Inferior parietal cortex (tissue), 1 donor: ENCODE results near the gene PLCXD3.
A peak's percentile ranks its signal among the peaks of the same experiment; 100 is the strongest.
"Not testable (repeated sequence)": the region's sequence is repeated elsewhere in the genome, so short reads cannot be mapped to it uniquely, and the experiment has no call there.

Experiments used
- DNase-seq: peaks from one replicate; pipeline ENCODE4 v3.0.0-alpha.2; 2016; ENCODE audit errors: extremely low spot score

PLCXD3 gene

GRCh38 chr5:41349846-41350245 is 160.6 kb downstream of the PLCXD3 start:
- no peak for DNase-seq

DNA sequence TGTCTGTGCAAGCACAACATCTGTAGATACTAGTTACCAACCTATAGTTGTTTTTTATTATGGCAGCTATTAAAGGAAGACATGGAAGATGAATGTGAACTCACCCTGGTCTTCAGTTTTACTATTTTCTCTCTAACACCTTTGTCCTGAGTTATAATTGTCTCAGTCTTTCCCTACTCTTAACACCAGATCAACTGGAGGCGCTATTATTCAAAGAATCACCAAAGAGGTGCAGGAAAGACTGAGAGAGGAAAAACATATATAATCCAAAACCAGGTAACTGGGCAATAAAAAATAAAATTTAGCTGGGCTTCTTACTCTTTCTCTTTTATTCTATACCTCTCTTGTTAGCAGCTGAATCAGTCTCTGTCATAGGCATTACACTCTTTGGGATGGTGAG is 162.8 kb downstream of the PLCXD3 start:
- no peak for DNase-seq

GRCh38 chr5:41346609-41347008 is 163.8 kb downstream of the PLCXD3 start:
- no peak for DNase-seq

- no peak for DNase-seq
Observed at GRCh38 chr5:41345295-41345694, 165.1 kb downstream of the PLCXD3 start.

DNA sequence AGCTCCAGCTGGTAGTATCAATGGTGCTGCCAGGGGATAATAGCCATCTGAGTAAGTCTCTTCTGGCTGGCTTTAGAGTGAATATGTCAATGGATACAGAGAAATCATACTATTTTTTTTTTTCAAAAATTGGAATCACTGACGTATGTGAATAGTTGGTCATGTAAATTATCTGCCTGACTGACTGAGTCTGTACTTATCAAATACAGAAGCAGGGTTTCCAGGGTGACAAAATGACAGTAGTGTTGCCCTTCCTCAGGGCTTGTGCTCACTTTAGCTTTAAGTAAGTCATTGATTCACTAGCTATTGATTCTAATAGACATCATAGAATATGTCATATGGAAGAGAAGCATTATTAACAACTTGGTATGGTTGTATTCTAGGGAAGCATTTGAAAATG is 171.1 kb downstream of the PLCXD3 start:
- no peak for DNase-seq

- DNase-seq: no peak
Observed at GRCh38 chr5:41338136-41338675, 172.2 kb downstream of the PLCXD3 start.

- DNase-seq: no peak
Observed at GRCh38 chr5:41337724-41338123, 172.7 kb downstream of the PLCXD3 start.

DNA sequence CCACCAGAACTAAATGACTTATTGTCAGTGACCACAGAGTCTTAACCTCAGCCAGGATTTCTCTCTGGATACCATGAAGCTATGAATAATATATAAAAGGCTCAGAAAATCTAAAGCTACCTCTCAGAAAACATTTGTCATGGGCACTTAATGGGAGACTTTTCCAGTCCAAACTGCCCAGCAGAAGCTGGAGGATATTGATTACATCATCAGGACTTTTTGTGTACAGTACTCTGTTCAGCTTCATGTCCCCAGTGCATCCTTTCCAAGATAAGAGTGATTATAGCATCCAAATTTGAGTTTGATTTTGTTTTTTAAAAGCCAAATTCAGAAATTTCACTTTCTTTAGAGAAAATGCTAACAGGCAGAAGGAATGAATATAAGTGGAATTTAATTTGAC is 173.2 kb downstream of the PLCXD3 start:
- DNase-seq: no peak

DNA sequence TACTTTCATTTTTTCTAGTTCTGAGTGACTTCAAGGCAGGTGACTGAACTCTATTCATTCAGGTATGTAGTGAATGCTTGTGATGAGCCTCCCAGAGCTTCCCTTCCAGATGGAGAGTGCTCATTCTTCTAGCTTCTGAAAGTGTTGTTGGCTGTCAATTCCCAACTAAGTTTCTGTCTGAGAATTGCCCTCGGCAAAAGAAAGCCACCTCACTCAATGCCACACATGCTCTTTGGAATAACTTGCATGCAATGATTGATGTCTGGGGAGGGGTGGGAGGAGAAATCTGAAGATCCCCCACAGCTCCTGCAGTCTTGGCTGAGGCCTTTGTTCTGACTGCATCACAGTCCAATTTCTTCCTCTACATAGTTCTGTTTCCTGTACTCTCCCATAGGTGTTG is 173.9 kb downstream of the PLCXD3 start:
- no peak for DNase-seq

- no peak for DNase-seq
Observed at GRCh38 chr5:41335596-41336181, 174.7 kb downstream of the PLCXD3 start.

DNA sequence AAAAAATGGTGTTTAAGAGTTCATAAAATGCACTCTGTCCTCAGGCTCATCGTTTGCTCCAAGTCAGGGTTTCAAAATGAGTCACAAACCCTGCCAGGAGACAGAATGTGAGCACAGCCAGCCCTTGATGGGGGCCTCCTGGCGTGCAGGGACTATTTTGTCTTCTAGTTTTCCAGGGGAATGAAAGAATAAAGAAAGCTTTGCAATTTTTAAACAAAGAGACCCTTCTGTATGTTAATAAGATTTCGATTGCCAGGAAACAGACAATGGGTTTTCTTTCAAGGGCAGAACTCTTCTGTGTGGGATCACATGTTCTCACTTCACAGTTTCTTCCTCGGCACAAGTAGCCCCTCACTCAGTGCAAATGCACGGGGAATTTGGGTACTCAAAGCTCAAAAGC is 175.6 kb downstream of the PLCXD3 start:
- peak; percentile 59 for DNase-seq

DNA sequence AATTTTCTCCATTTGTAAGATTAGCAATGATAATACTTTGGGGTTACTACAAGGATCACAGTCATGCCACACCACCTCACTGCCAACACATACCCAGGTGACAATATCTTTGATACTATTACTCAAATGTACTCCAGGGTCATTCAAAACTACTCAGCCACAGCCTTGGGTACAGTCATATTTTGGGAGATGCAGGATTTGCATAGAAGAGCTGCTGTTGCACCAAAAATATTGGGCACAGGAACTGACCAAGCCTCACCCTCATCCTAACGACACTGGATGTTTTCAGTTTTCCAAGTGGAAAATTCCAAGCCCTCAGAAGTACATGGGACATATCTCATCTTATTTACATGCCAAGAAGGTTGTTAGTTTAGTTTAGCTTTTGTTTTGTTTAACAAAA is 176.2 kb downstream of the PLCXD3 start:
- no peak for DNase-seq

DNA sequence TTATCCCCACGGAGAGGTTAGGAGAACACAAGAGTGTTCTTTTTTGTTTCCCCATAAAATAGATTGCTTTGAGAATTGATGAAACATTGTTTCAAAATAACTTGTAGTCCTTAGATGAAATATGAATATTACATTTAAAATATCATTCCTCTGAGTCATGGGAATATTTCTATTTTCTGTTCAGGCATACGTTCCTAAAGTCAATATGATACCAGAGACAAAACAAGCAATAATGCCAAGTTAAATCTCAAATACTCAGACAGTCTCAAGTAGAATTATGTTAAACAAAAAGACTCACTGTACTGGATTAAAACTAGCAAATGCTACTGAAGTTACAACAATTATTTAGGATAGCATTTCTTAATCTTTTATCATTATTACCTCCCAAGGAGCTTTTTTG is 185.3 kb downstream of the PLCXD3 start:
- DNase-seq: no peak

DNA sequence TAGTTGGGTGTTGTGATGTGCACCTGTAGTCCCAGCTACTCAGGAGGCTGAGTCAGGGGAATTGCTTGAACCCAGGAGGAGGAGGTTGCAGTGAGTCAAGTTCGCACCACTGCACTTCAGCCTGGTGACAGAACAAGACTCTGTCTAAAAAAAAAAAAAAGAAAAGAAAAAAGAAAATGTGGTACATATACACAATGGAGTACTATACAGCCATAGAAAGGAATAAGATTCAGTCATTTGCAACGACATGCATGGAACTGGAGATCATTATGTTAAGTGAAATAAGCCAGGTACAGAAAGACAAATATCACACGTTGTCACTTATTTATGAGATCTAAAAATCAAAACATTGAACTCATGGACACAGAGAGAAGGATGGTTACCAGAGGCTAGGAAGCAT is 187.6 kb downstream of the PLCXD3 start:
- DNase-seq: not testable (repeated sequence)

GRCh38 chr5:41312478-41313060 is 197.8 kb downstream of the PLCXD3 start:
- no peak for DNase-seq

DNA sequence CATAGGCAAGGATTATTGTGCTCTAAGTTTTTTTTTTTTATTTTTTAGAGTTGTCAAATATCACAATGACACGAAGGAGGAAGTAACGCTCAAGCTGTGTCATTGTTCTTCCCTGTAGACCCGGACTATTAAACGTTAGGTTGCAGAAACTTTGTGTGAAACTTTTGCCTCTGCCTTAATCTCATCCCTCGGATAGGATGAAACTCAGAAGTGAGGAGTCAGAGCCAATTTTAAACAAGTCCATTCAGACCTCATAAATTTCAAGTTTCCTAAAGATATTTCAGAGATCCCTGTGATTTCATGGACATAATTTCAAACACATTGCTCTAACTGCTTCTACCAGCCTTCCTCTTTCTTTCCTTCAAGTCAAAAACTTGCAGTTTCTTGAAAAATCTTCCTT is 198.3 kb downstream of the PLCXD3 start:
- DNase-seq: no peak

- no peak for DNase-seq
Observed at GRCh38 chr5:41309275-41309674, 201.1 kb downstream of the PLCXD3 start.

DNA sequence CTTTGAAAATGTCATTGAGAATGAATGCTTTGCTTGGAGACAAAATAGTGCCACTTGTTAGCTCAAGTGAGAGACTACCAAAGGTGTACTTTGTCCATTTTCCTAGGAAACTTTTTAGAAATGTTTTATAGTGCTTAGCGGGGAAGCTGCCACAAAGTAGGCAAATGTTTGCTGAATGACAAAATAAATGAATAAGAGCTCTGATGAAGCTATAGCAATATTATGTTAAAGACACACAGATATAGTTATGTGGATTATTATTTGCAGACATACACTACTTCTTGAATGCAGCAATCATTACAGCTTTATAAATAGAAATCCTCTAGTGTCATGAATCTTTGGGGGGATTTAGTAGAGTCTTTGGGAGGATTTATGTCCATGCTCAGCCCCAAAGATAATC is 204.4 kb downstream of the PLCXD3 start:
- no peak for DNase-seq

GRCh38 chr5:41305056-41305455 is 205.3 kb downstream of the PLCXD3 start:
- no peak for DNase-seq

DNA sequence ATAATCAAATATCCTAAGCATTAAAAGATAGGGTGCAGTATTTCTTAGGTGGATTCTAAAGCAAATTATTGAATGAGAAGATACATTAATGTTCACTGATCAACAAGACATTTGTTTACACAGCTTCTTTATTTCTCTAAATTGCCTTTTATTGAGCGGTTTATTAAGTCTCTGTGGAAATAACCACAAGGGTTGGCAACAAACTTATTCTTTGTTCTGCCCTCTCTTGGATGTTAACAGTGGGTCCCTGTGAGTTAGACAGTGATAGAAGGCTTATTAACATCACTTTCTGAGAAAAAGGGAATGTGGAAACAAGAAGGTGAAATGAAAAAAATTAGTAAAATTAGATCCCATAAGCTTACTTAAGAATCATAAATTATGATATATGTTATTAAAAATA is 214.3 kb downstream of the PLCXD3 start:
- DNase-seq: no peak

GRCh38 chr5:41291323-41291722 is 219.1 kb downstream of the PLCXD3 start:
- no peak for DNase-seq

GRCh38 chr5:41290810-41291209 is 219.6 kb downstream of the PLCXD3 start:
- DNase-seq: no peak

GRCh38 chr5:41289970-41290464 is 220.4 kb downstream of the PLCXD3 start:
- DNase-seq: no peak

GRCh38 chr5:41286696-41287095 is 223.7 kb downstream of the PLCXD3 start:
- DNase-seq: no peak
